HEK293 (cell line): ENCODE measurements around the gene UBAP2L.

Experiments
- CTCF ChIP-seq: fragments of 450-650 bp; formaldehyde crosslinking; IDR thresholded peaks from 2 replicates; pipeline ENCODE4 v1.5.1; 2016; ENCODE audit warnings: missing biosample characterization, missing genetic modification characterization
- GLI4 ChIP-seq: fragments of 450-650 bp; formaldehyde crosslinking; IDR thresholded peaks from 2 replicates; pipeline ENCODE4 v1.5.1; 2016; ENCODE audit warnings: missing biosample characterization, missing genetic modification characterization
- HOXA7 ChIP-seq: sonication (generic); formaldehyde crosslinking; IDR thresholded peaks from 2 replicates; pipeline ENCODE4 v1.8.1; 2022; ENCODE audit warnings: missing genetic modification reagents, borderline replicate concordance
- KLF1 ChIP-seq: fragments of 450-650 bp; formaldehyde crosslinking; IDR thresholded peaks from 2 replicates; pipeline ENCODE4 v1.5.1; 2016; ENCODE audit warnings: missing biosample characterization, missing genetic modification characterization
- REST ChIP-seq: fragments of 450-650 bp; formaldehyde crosslinking; IDR thresholded peaks from 2 replicates; pipeline ENCODE4 v1.5.1; 2016; ENCODE audit warnings: missing biosample characterization, missing genetic modification characterization
- ZBTB44 ChIP-seq: fragments of 450-650 bp; IDR thresholded peaks from 2 replicates; pipeline ENCODE4 v1.5.1; 2018; ENCODE audit warnings: missing biosample characterization, mild to moderate bottlenecking, missing genetic modification characterization
- ZNF18 ChIP-seq: fragments of 450-650 bp; formaldehyde crosslinking; IDR thresholded peaks from 2 replicates; pipeline ENCODE4 v1.5.1; 2016; ENCODE audit warnings: missing biosample characterization, missing genetic modification characterization
- ZNF350 ChIP-seq: fragments of 450-650 bp; formaldehyde crosslinking; IDR thresholded peaks from 2 replicates; pipeline ENCODE4 v1.5.0; 2017; ENCODE audit warnings: missing biosample characterization, mild to moderate bottlenecking, missing genetic modification characterization
- ZNF701 ChIP-seq: fragments of 450-650 bp; formaldehyde crosslinking; IDR thresholded peaks from 2 replicates; pipeline ENCODE4 v1.5.1; 2016; ENCODE audit warnings: missing biosample characterization, missing genetic modification characterization

GRCh38 chr1:154276797-154277196 is 56.0 kb downstream of the UBAP2L start:
- TF ChIP-seq CTCF (tag by site-specific recombination) (no peak), HOXA7 (CRISPR knock-in tag) (no peak), KLF1 (tag by site-specific recombination) (no peak), REST (tag by site-specific recombination) (no peak), ZNF701 (tag by site-specific recombination) (no peak), ZNF18 (tag by site-specific recombination) (no peak), ZBTB44 (tag by site-specific recombination) (no peak), ZNF350 (tag by site-specific recombination) (no peak), GLI4 (tag by site-specific recombination) (no peak)
